Spleen (tissue), 13 donors: ENCODE results near the gene SOX30. TPM values are rescaled to one million over a fixed set of nuclear protein-coding genes. Genes with fewer than 3 reads are reported as not detected.
"Not testable (repeated sequence)": the region's sequence is repeated elsewhere in the genome, so short reads cannot be mapped to it uniquely, and the experiment has no call there.

ENCODE experiments used
- DNase-seq: peaks from one replicate; pipeline ENCODE4 v3.0.0-alpha.2; 2020
- H3K27ac ChIP-seq, 8 donors: fragments of 200-600 bp; sonication (generic) in 7 of 8; 1 replicate in 4 of 8; 2 replicates in 4 of 8; pipeline versions ENCODE4 v1.5.0 to v1.8.0; 2016 to 2021; ENCODE audit warnings: inconsistent platforms in 4 of 8, mild to moderate bottlenecking in 4 of 8, moderate library complexity in 1 of 8
- H3K27me3 ChIP-seq, 7 donors: fragments of 200-600 bp; sonication (generic) in 6 of 7; replicated peaks in 1 of 7; 1 replicate in 4 of 7; 2 replicates in 3 of 7; pipeline versions ENCODE4 v1.5.0 to v1.8.0; 2016 to 2021; ENCODE audit warnings: inconsistent platforms in 3 of 7, mild to moderate bottlenecking in 1 of 7
- H3K36me3 ChIP-seq, 6 donors: fragments of 200-600 bp; sonication (generic) in 5 of 6; 1 replicate in 4 of 6; 2 replicates in 2 of 6; pipeline versions ENCODE4 v1.5.0 to v1.8.0; 2016 to 2021; ENCODE audit warnings: inconsistent platforms in 2 of 6
- H3K4me1 ChIP-seq, 6 donors: fragments of 200-600 bp; sonication (generic) in 5 of 6; 1 replicate in 3 of 6; 2 replicates in 3 of 6; pipeline versions ENCODE4 v1.5.0 to v1.8.0; 2016 to 2021; ENCODE audit warnings: inconsistent platforms in 3 of 6
- H3K4me3 ChIP-seq, 8 donors: fragments of 200-600 bp; sonication (generic) in 7 of 8; 1 replicate in 4 of 8; 2 replicates in 4 of 8; pipeline versions ENCODE4 v1.5.0 to v1.8.0; 2016 to 2021; ENCODE audit warnings: inconsistent platforms in 4 of 8, mild to moderate bottlenecking in 4 of 8, moderate library complexity in 2 of 8
- H3K9me3 ChIP-seq, 8 donors: fragments of 200-600 bp; sonication (generic) in 7 of 8; 1 replicate in 4 of 8; 2 replicates in 4 of 8; pipeline versions ENCODE4 v1.5.0 to v1.8.0; 2016 to 2021; ENCODE audit warnings: inconsistent platforms in 4 of 8
- CTCF ChIP-seq, 11 experiments: fragments of 200-600 bp in 7 of 11; fragments of 450-650 bp in 4 of 11; sonication (generic) in 4 of 11; IDR thresholded peaks in 8 of 11; conservative IDR thresholded peaks in 3 of 11; 1 replicate in 7 of 11; 2 replicates in 4 of 11; pipeline versions ENCODE4 v1.4.0 to v1.8.0; 2016 to 2021; ENCODE audit warnings: antibody characterized with exemption in 11 of 11, inconsistent platforms in 4 of 11, mild to moderate bottlenecking in 1 of 11
- POLR2A ChIP-seq, 3 donors: fragments of 450-650 bp; IDR thresholded peaks; one replicate each; pipeline ENCODE4 v1.5.1; 2017; ENCODE audit warnings: antibody characterized with exemption in 3 of 3, mild to moderate bottlenecking in 1 of 3
- POLR2AphosphoS5 ChIP-seq, 3 donors: sonication (generic); formaldehyde crosslinking; IDR thresholded peaks; one replicate each; pipeline ENCODE4 v1.5.1; 2017; ENCODE audit warnings: antibody characterized with exemption in 3 of 3
- WGBS, 5 donors: extraction: QIAGEN DNeasy Blood & Tissue Kit in 3 of 5; methylation state at CpG; one replicate each; pipeline versions ENCODE4 v1.1.5 to v1.1.7; 2013 to 2018; 5-methylcytosine and 5-hydroxymethylcytosine counted together
- intact Hi-C: fragments of 100-400 bp; cut with DNase I; formaldehyde crosslinking; loops from one replicate; pipeline ENCODE4 v1.15.0; 2023; ENCODE audit warnings: low total_unique reads
- long read RNA-seq, 2 donors: transcript quantifications; one replicate each; lab custom pipeline, GENCODE V29; 2026
- polyA plus RNA-seq, 3 donors: library from polyadenylated mRNA; stranded (reverse); fragments of 200-250 nt; gene quantifications; one replicate each; pipeline ENCODE4 v1.2.1, GENCODE V29; 2013
- total RNA-seq, 7 donors: library from RNA; depleted of rRNA in 3 of 7; stranded (reverse); fragments of >200 nt in 3 of 7; fragmentation: NEBNext Ultra II Directional in 4 of 7; extraction: Animal tissue kit (Norgen Biotek cat#: 25700) in 4 of 7; gene quantifications; one replicate each; pipeline versions ENCODE4 v1.1.0 to v1.2.1, GENCODE V29; 2016 to 2021
- donor health status: healthy with polysubstance abuse.
- donor health status: DM: no; HTN: no; CAD: no; lungs with moderate emphysema.
- donor health status: DM: no; HTN: no; CAD: no.
- donor health status: Bipolar disorder and iron deficiency.
- donor health status: healthy.
- donor health status: DM: no; HTN: no; CAD: no.
- donor health status: DM: yes; HTN: yes; CAD: no.

SOX30 gene
- under 1 TPM in 5 of 7 donors, not detected in 2; 0.09 to 0.27 (median 0.20) TPM for total RNA-seq
- polyA plus RNA-seq: under 1 TPM; 0.02 to 0.13 (median 0.11) TPM
- long read RNA-seq, donor 1: 0 reads
- long read RNA-seq, donor 2: 0 reads

DNA sequence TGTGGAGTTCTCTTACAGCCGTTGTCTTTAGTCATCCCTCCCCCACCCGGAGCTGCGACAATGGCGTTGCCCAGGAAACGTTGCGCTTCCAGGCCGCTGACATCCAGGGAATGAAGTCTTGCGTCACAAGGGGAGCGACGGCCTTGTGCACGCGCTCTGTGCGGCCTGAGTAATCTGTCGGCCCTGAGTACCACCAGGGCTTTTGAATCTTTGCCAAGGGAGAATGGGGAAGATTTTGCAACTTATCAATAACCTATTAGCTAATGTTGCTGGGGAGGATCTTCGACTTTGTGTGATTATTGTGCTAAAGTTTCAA is at the start of gene SOX30:
SOX30 (minus strand) TSS at position 62 of the 316 bp plus-strand sequence. CDS start 360 bp downstream, outside the sequence.
- H3K27ac ChIP-seq: peak within 1 kb of the TSS; percentile 27 to 88 (median 74)
- peaks cover 0 to 38% (median 12%) of the 10 kb centered on the region in 6 donors for H3K4me1 ChIP-seq
- peak within 1 kb of the TSS; percentile 26 to 74 (median 37) for H3K4me3 ChIP-seq
- DNase-seq: no peak
- no peaks in the 10 kb centered on the region for H3K36me3 ChIP-seq
- H3K27me3 ChIP-seq: no peaks in the 10 kb centered on the region
- 76 to 95% (median 91%) methylated on average over 15 of the region's 15 CpGs for WGBS, 5 donors
- intact Hi-C loops: no loop called here
- TF ChIP-seq POLR2A (IDR thresholded peaks at IDR 0.05) (no peak), CTCF (IDR thresholded peaks at IDR 0.05 in 8 of 11, conservative IDR thresholded peaks at IDR 0.05 in 3 of 11) (no peak), POLR2AphosphoS5 (IDR thresholded peaks at IDR 0.05) (no peak)
- H3K9me3 ChIP-seq: peaks cover 2 to 47% (median 16%) of the 10 kb centered on the region in 8 donors

DNA sequence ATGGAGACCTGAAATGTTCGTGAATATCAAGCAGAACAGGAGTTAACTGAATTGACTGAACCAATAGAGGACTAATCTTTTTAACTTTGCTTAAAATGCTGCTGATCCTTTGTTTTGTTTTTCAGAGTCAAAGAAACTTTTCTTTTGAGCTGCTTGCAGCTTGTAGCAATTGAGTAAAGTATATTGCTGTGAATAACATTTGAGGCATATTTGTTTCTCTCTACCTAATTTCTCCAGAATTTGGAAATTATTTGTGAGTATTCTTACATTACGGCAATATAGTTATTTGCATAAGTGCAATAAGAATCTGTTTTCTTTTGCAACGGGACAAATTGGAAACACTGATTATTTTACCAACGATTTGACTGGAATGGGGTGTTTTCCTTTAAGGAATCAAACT is 46.4 kb upstream of the SOX30 start:
- H3K36me3 ChIP-seq, intact Hi-C loops, H3K4me3 ChIP-seq, H3K4me1 ChIP-seq, DNase-seq, H3K27me3 ChIP-seq, H3K27ac ChIP-seq: not testable (repeated sequence)
- H3K9me3 ChIP-seq: peaks cover 0 to 41% (median 34%) of the 10 kb centered on the region in 8 donors
- WGBS, 5 donors: 71 to 97% (median 83%) methylated on average over 4 of the region's 4 CpGs

DNA sequence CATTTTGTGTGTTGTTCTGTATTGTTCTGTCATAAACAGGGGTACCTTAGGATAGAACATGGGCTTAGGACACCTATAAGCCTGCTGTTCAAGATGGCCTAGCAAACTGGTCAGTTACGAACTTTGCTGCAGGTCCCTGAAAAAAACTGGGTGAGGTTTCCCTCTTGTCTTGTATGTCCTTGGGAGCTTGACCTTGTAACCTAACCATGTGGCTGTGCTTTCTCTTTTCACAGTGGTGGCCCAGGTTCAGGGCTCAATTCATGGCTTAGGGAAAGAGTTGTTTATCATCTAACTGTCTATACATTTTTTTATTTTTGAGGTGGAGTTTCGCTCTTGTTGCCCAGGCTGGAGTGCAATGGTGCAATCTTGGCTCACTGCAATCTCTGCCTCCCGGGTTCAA is 43.9 kb upstream of the SOX30 start:
- H3K27me3 ChIP-seq, H3K4me3 ChIP-seq, H3K27ac ChIP-seq, intact Hi-C loops, H3K36me3 ChIP-seq, H3K4me1 ChIP-seq, DNase-seq: not testable (repeated sequence)
- H3K9me3 ChIP-seq: peaks cover 0 to 37% (median 28%) of the 10 kb centered on the region in 8 donors
- WGBS, 5 donors: 79 to 90% (median 83%) methylated on average over 3 of the region's 3 CpGs

- H3K27me3 ChIP-seq, H3K4me3 ChIP-seq, H3K4me1 ChIP-seq, H3K36me3 ChIP-seq, intact Hi-C loops, H3K27ac ChIP-seq, DNase-seq: not testable (repeated sequence)
- peaks cover 0 to 21% (median 14%) of the 10 kb centered on the region in 8 donors for H3K9me3 ChIP-seq
- 87 to 99% (median 97%) methylated on average over 7 to 25 of the region's 25 CpGs for WGBS, 5 donors
Observed at GRCh38 chr5:157693816-157694215, 41.6 kb upstream of the SOX30 start.

GRCh38 chr5:157690690-157691433 is 38.6 kb upstream of the SOX30 start:
- peak overlapping the region in 2 of 8 donors; percentile 8 to 39 for H3K4me3 ChIP-seq
- no peaks in the 10 kb centered on the region for H3K36me3 ChIP-seq
- intact Hi-C loops: no loop called here
- no peak for TF ChIP-seq POLR2A (IDR thresholded peaks at IDR 0.05)
- TF ChIP-seq POLR2AphosphoS5 (IDR thresholded peaks at IDR 0.05): peak in 1 of 3 donors; percentile 3
- TF ChIP-seq CTCF (IDR thresholded peaks at IDR 0.05 in 8 of 11, conservative IDR thresholded peaks at IDR 0.05 in 3 of 11): peak in 1 of 11 experiments; percentile 0
- H3K9me3 ChIP-seq: no peaks in the 10 kb centered on the region
- 76 to 95% (median 79%) methylated on average over 31 to 53 of the region's 53 CpGs for WGBS, 5 donors
- peaks cover 0 to 8% (median 0%) of the 10 kb centered on the region in 7 donors for H3K27me3 ChIP-seq
- H3K4me1 ChIP-seq: peaks cover 0 to 7% (median 0%) of the 10 kb centered on the region in 6 donors
- H3K27ac ChIP-seq: no peak overlapping the region
- DNase-seq: no peak
